Loucy (cell line): ENCODE measurements around the gene C16orf90.

Experiments
- H2AFZ ChIP-seq: fragments of 200-600 bp; sonication (generic); 2 replicates; pipeline ENCODE4 v1.6.0; 2016; ENCODE audit warnings: antibody characterized with exemption, mild to moderate bottlenecking, low read length, moderate library complexity
- H3F3A ChIP-seq: fragments of 200-600 bp; 2 replicates; pipeline ENCODE4 v1.6.0; 2016; ENCODE audit warnings: antibody characterized with exemption, low read depth, mild to moderate bottlenecking
- H3K27me3 ChIP-seq: fragments of 200-600 bp; sonication (generic); 2 replicates; pipeline ENCODE4 v1.6.1; 2014; ENCODE audit warnings: low read length, mild to moderate bottlenecking; ENCODE audit not compliant: insufficient read depth, poor library complexity, severe bottlenecking
- H3K36me3 ChIP-seq: fragments of 200-600 bp; sonication (generic); 2 replicates; pipeline ENCODE4 v1.6.1; 2016; ENCODE audit warnings: low read length; ENCODE audit not compliant: insufficient read depth
- H3K4me1 ChIP-seq: fragments of 200-600 bp; sonication (generic); 2 replicates; pipeline ENCODE4 v1.5.1; 2014; ENCODE audit warnings: low read length, mild to moderate bottlenecking; ENCODE audit not compliant: insufficient read depth, poor library complexity, severe bottlenecking
- H3K4me2 ChIP-seq: fragments of 200-600 bp; sonication (generic); 2 replicates; pipeline ENCODE4 v1.6.0; 2014; ENCODE audit warnings: antibody characterized with exemption, low read length, low read depth, mild to moderate bottlenecking; ENCODE audit not compliant: poor library complexity, severe bottlenecking
- H3K4me3 ChIP-seq: fragments of 200-600 bp; sonication (generic); 2 replicates; pipeline ENCODE4 v1.5.1; 2014; ENCODE audit warnings: low read length, mild to moderate bottlenecking, mixed read lengths; ENCODE audit not compliant: poor library complexity, severe bottlenecking
- H3K79me2 ChIP-seq: fragments of 200-600 bp; sonication (generic); 2 replicates; pipeline ENCODE4 v1.6.1; 2014; ENCODE audit warnings: low read length; ENCODE audit not compliant: insufficient read depth
- H3K9ac ChIP-seq: fragments of 200-600 bp; sonication (generic); 2 replicates; pipeline ENCODE4 v1.6.0; 2014; ENCODE audit warnings: mild to moderate bottlenecking, low read depth, low read length, moderate library complexity; ENCODE audit not compliant: poor library complexity, severe bottlenecking
- H3K9me2 ChIP-seq: fragments of 200-600 bp; sonication (generic); replicated peaks from 2 replicates; pipeline ENCODE4 v1.6.1; 2016; ENCODE audit warnings: low read depth, low read length, mixed read lengths
- H3K9me3 ChIP-seq: fragments of 200-600 bp; sonication (generic); 2 replicates; pipeline ENCODE4 v1.6.1; 2014; ENCODE audit warnings: mild to moderate bottlenecking, antibody characterized with exemption, low read length, low read depth; ENCODE audit not compliant: insufficient read depth
- H4K20me1 ChIP-seq: fragments of 200-600 bp; sonication (generic); 2 replicates; pipeline ENCODE4 v1.6.0; 2014; ENCODE audit warnings: antibody characterized with exemption, low read length, mild to moderate bottlenecking; ENCODE audit not compliant: insufficient read depth, poor library complexity, severe bottlenecking
- EZH2phosphoT487 ChIP-seq: fragments of 200-600 bp; IDR thresholded peaks from 2 replicates; pipeline ENCODE4 v1.6.1; 2018; ENCODE audit warnings: antibody characterized with exemption, mild to moderate bottlenecking, moderate library complexity, borderline replicate concordance
- TF ChIP-seq, protein P1 (sequence below): fragments of 200-600 bp; sonication (generic); conservative IDR thresholded peaks from 2 replicates; pipeline ENCODE4 v1.5.1; 2014; ENCODE audit warnings: mild to moderate bottlenecking, antibody characterized with exemption, low read length

Gene C16orf90

DNA sequence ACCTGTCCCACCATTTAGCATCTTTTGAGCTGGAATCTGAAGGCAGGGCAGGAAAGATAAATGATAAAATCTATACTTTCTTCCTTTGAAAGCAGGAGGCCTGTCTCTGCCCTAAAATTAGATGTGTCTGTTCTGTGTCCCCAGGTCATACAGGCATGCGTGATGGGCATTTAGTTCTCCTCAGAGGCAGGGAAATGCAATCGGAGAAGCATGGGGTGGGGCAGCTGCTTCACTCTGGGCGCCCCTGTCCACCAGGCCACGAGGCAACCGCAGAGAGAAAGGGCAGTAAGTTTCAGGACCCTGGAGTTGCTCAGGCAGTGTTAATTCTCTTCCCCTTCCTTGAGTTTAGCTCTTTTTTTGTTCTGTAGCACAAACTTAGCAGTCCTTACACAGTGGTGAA is 30.7 kb upstream of the C16orf90 start:
- Histone ChIP-seq H3F3A (no peaks in the 10 kb centered on the region), H3K9ac (no peak overlapping the region), H3K36me3 (no peaks in the 10 kb centered on the region), H3K79me2 (no peaks in the 10 kb centered on the region), H3K4me2 (no peak overlapping the region), H3K4me3 (no peak overlapping the region), H3K9me2 (no peaks in the 10 kb centered on the region), H3K9me3 (no peaks in the 10 kb centered on the region), H3K4me1 (no peaks in the 10 kb centered on the region), H4K20me1 (no peaks in the 10 kb centered on the region), H3K27me3 (no peaks in the 10 kb centered on the region), H2AFZ (no peak overlapping the region)
- TF ChIP-seq EZH2phosphoT487: no peak
- TF ChIP-seq, protein P1, sequence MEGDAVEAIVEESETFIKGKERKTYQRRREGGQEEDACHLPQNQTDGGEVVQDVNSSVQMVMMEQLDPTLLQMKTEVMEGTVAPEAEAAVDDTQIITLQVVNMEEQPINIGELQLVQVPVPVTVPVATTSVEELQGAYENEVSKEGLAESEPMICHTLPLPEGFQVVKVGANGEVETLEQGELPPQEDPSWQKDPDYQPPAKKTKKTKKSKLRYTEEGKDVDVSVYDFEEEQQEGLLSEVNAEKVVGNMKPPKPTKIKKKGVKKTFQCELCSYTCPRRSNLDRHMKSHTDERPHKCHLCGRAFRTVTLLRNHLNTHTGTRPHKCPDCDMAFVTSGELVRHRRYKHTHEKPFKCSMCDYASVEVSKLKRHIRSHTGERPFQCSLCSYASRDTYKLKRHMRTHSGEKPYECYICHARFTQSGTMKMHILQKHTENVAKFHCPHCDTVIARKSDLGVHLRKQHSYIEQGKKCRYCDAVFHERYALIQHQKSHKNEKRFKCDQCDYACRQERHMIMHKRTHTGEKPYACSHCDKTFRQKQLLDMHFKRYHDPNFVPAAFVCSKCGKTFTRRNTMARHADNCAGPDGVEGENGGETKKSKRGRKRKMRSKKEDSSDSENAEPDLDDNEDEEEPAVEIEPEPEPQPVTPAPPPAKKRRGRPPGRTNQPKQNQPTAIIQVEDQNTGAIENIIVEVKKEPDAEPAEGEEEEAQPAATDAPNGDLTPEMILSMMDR: no peak

DNA sequence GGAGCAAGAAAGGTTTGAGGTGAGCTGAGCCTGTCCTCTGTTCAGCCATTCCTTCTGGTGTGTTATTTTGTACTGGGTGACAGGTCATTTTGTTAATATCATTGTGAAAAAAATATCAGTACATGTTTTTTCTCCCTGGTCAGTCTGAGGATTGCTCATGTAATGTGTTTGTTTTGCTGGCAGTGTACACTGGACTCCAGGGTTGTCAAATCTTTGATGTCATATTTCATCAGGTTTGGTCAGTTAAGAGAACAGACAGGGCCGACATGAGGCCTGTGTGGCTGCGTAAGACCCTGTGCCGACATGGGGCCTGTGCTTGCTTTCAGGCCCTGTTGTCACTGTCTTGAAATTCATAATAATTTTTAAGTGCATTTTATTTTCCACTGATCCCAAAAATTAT is 28.0 kb upstream of the C16orf90 start:
- H3K36me3 ChIP-seq: no peaks in the 10 kb centered on the region
- H3K4me1 ChIP-seq: no peaks in the 10 kb centered on the region
- H2AFZ ChIP-seq: no peak overlapping the region

DNA sequence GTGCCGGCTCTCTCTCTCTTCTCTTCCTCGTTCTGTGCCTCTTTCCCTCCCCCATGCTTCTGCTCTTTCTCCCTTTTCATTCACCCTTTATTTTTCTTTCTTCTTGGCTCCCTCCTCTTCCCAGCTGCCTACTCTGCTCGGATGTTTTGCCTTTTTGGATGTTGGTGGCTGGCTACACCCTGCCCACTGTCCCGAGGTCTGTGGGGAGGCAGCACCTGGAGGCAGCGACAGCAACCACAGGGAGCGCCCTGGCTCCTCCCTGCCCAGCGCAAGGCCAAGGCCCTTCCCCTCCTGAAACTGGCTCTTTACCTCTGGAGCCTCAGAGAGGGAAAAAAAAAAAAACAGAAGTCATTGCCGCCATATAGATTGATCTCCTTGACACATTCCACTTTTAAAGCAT is 25.6 kb upstream of the C16orf90 start:
- Histone ChIP-seq H2AFZ (no peak overlapping the region), H3K4me3 (no peak overlapping the region), H3K27me3 (no peaks in the 10 kb centered on the region), H3K36me3 (no peaks in the 10 kb centered on the region), H3K9ac (no peak overlapping the region), H3K79me2 (no peaks in the 10 kb centered on the region), H3F3A (no peaks in the 10 kb centered on the region), H3K4me1 (no peaks in the 10 kb centered on the region), H4K20me1 (no peaks in the 10 kb centered on the region), H3K9me2 (no peaks in the 10 kb centered on the region), H3K9me3 (no peaks in the 10 kb centered on the region), H3K4me2 (no peak overlapping the region)
- TF ChIP-seq, protein P1: no peak
- TF ChIP-seq EZH2phosphoT487: no peak

More for the DNA sequence above, 28.0 kb upstream of the C16orf90 start:
- Histone ChIP-seq H3K9me2 (no peaks in the 10 kb centered on the region), H3K9me3 (no peaks in the 10 kb centered on the region), H3K9ac (no peak overlapping the region), H3K4me2 (no peak overlapping the region), H3K4me3 (no peak overlapping the region), H3K27me3 (no peaks in the 10 kb centered on the region), H3F3A (no peaks in the 10 kb centered on the region), H3K79me2 (no peaks in the 10 kb centered on the region), H4K20me1 (no peaks in the 10 kb centered on the region)
- TF ChIP-seq, protein P1: no peak
- TF ChIP-seq EZH2phosphoT487: no peak
